Body of pancreas (tissue), 4 donors: ENCODE results near the gene PSME4. TPM values are rescaled to one million over a fixed set of nuclear protein-coding genes. Genes with fewer than 3 reads are reported as not detected.

ENCODE experiments used
- ATAC-seq: fragments of 150-250 bp; one replicate; pipeline ENCODE4 v1.9.1; 2016
- DNase-seq, 4 donors: peaks; one replicate each; pipeline ENCODE4 v3.0.0-alpha.2; 2019
- H3K27ac ChIP-seq, 4 donors: fragments of 200-600 bp; sonication (generic); 1 replicate in 3 of 4; 2 replicates in 1 of 4; pipeline versions ENCODE4 v1.5.1 to v1.6.1; 2016 to 2019; ENCODE audit warnings: mild to moderate bottlenecking in 1 of 4, mixed read lengths in 1 of 4, moderate library complexity in 1 of 4
- H3K27me3 ChIP-seq, 2 donors: fragments of 200-600 bp; sonication (generic); one replicate each; pipeline ENCODE4 v1.6.0; 2016; ENCODE audit warnings: mild to moderate bottlenecking in 1 of 2
- H3K36me3 ChIP-seq, 2 donors: fragments of 200-600 bp; sonication (generic); replicated peaks in 1 of 2; 2 replicates each; pipeline ENCODE4 v1.5.1; 2016; ENCODE audit warnings: low read depth in 2 of 2; ENCODE audit not compliant: insufficient read depth in 1 of 2
- H3K4me1 ChIP-seq: fragments of 200-600 bp; sonication (generic); one replicate; pipeline ENCODE4 v1.6.0; 2016
- H3K4me3 ChIP-seq, 2 donors: fragments of 200-600 bp; sonication (generic); 1 replicate in 1 of 2; 2 replicates in 1 of 2; pipeline ENCODE4 v1.5.1; 2016 to 2019
- H3K9me3 ChIP-seq, 3 donors: fragments of 200-600 bp; sonication (generic); 1 replicate in 2 of 3; 2 replicates in 1 of 3; pipeline ENCODE4 v1.5.1; 2016
- POLR2A ChIP-seq, 3 donors: fragments of 450-650 bp; IDR thresholded peaks; one replicate each; pipeline ENCODE4 v1.6.1; 2016; ENCODE audit warnings: antibody characterized with exemption in 3 of 3, mild to moderate bottlenecking in 2 of 3
- WGBS, 2 donors: methylation state at CpG; one replicate each; pipeline ENCODE4 v1.1.5; 2017; 5-methylcytosine and 5-hydroxymethylcytosine counted together
- intact Hi-C: fragments of 100-400 bp; cut with DNase I; formaldehyde crosslinking; loops from one replicate; pipeline ENCODE4 v1.15.1; 2023
- total RNA-seq, 2 donors: library from RNA; depleted of rRNA; stranded (reverse); fragments of >200 nt; gene quantifications; one replicate each; pipeline ENCODE4 v1.1.0, GENCODE V29; 2016
- TF ChIP-seq, protein P1 (sequence below), 7 experiments: fragments of 450-650 bp in 4 of 7; fragments of 200-600 bp in 3 of 7; sonication (generic) in 3 of 7; IDR thresholded peaks; one replicate each; pipeline ENCODE4 v1.5.1; 2016 to 2019; ENCODE audit warnings: antibody characterized with exemption in 7 of 7

PSME4 gene
- total RNA-seq, 2 donors from 2014 or later = 19.1 to 28.0 TPM

DNA sequence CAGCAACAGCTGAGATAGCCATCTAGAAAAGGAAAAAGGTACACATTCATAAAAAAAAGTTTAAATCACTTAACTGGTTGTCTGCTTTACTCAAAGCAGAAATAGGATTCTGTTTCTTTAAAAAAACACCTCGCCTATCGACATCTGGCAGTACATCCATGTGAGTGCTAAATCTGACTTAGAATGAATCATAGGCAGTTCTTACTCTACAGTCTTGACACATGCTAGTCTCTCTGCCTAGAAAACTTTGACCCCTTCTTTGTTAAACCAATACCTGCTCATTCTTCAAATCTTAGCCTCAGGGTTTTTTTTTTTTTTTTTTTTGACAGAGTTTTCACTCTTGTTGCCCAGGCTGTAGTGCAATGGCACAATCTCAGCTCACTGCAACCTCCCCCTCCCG, 73.9 kb downstream of the PSME4 start:
- H3K36me3 ChIP-seq = peaks cover 0 to 27% of the 10 kb centered on the region in 2 donors
- no peak for ATAC-seq

GRCh38 chr2:53886406-53887280, 84.2 kb downstream of the PSME4 start:
- ATAC-seq = no peak
- no peak for DNase-seq
- Histone ChIP-seq H3K36me3 (peaks cover 0 to 35% of the 10 kb centered on the region in 2 donors), H3K27ac (no peak overlapping the region), H3K4me3 (no peak overlapping the region), H3K4me1 (no peaks in the 10 kb centered on the region), H3K27me3 (no peaks in the 10 kb centered on the region), H3K9me3 (no peaks in the 10 kb centered on the region)
- intact Hi-C loops = no loop called here
- 87 to 92% methylated on average over 5 of the region's 5 CpGs for WGBS, 2 donors
- TF ChIP-seq POLR2A (IDR thresholded peaks at IDR 0.05) = no peak
- TF ChIP-seq, protein P1, sequence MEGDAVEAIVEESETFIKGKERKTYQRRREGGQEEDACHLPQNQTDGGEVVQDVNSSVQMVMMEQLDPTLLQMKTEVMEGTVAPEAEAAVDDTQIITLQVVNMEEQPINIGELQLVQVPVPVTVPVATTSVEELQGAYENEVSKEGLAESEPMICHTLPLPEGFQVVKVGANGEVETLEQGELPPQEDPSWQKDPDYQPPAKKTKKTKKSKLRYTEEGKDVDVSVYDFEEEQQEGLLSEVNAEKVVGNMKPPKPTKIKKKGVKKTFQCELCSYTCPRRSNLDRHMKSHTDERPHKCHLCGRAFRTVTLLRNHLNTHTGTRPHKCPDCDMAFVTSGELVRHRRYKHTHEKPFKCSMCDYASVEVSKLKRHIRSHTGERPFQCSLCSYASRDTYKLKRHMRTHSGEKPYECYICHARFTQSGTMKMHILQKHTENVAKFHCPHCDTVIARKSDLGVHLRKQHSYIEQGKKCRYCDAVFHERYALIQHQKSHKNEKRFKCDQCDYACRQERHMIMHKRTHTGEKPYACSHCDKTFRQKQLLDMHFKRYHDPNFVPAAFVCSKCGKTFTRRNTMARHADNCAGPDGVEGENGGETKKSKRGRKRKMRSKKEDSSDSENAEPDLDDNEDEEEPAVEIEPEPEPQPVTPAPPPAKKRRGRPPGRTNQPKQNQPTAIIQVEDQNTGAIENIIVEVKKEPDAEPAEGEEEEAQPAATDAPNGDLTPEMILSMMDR (IDR thresholded peaks at IDR 0.05) = no peak

More for the DNA sequence above, 73.9 kb downstream of the PSME4 start:
- no peak for DNase-seq
- WGBS, 2 donors = 62 to 64% methylated on average over 3 of the region's 3 CpGs
- no peak overlapping the region for H3K27ac ChIP-seq
- no peaks in the 10 kb centered on the region for H3K4me1 ChIP-seq
- no peak overlapping the region for H3K4me3 ChIP-seq
- intact Hi-C loops = no loop called here
- H3K27me3 ChIP-seq = no peaks in the 10 kb centered on the region
- no peaks in the 10 kb centered on the region for H3K9me3 ChIP-seq
- TF ChIP-seq POLR2A (IDR thresholded peaks at IDR 0.05) = no peak
- TF ChIP-seq, protein P1 (IDR thresholded peaks at IDR 0.05) = no peak

GRCh38 chr2:53884883-53885282, 85.9 kb downstream of the PSME4 start:
- intact Hi-C loops = no loop called here
- no peaks in the 10 kb centered on the region for H3K4me1 ChIP-seq
- ATAC-seq (no peak), DNase-seq (no peak)
- no peak overlapping the region for H3K4me3 ChIP-seq
- 92 to 96% methylated on average over 1 of the region's 1 CpG for whole genome bisulfite sequencing, 2 donors
- no peaks in the 10 kb centered on the region for H3K9me3 ChIP-seq
- no peak for TF ChIP-seq POLR2A (IDR thresholded peaks at IDR 0.05)
- TF ChIP-seq, protein P1 (IDR thresholded peaks at IDR 0.05) = no peak
- H3K36me3 ChIP-seq = peaks cover 0 to 27% of the 10 kb centered on the region in 2 donors
- no peak overlapping the region for H3K27ac ChIP-seq
- H3K27me3 ChIP-seq = no peaks in the 10 kb centered on the region

- ATAC-seq (no peak), DNase-seq (no peak)
- peaks cover 0 to 16% of the 10 kb centered on the region in 2 donors for H3K36me3 ChIP-seq
- intact Hi-C loops = no loop called here
- H3K4me3 ChIP-seq = no peak overlapping the region
- no peaks in the 10 kb centered on the region for H3K9me3 ChIP-seq
- H3K27ac ChIP-seq = no peak overlapping the region
- TF ChIP-seq, protein P1 (IDR thresholded peaks at IDR 0.05) = no peak
- TF ChIP-seq POLR2A (IDR thresholded peaks at IDR 0.05) = no peak
- H3K27me3 ChIP-seq = no peaks in the 10 kb centered on the region
- no peaks in the 10 kb centered on the region for H3K4me1 ChIP-seq
These were observed 88.8 kb downstream of the PSME4 start for GRCh38 chr2:53881986-53882385.

DNA sequence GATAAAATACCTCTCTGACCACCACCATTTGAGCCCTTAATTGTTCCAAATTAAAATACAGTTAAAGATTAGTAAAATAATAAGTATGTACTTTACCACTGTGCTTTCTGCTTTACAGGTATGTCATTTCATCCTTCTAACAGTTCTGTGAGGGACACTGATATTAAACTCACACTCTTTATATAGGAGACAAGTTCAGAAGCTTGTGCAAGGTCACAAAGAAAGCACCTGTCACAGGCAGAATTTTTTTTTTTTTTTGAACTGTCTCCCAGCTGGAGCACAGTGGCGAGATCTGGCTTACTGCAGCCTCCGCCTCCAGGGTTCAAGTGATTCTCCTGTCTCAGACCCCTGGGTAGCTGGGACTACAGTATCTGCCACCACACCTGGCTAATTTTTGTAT, 89.4 kb downstream of the PSME4 start:
- no peaks in the 10 kb centered on the region for H3K9me3 ChIP-seq
- H3K4me3 ChIP-seq = no peak overlapping the region
- 93 to 96% methylated on average over 2 of the region's 2 CpGs for WGBS, 2 donors
- ATAC-seq = no peak
- H3K27ac ChIP-seq = no peak overlapping the region
- H3K36me3 ChIP-seq = peaks cover 0 to 16% of the 10 kb centered on the region in 2 donors
- intact Hi-C loops = no loop called here
- DNase-seq = no peak
- TF ChIP-seq, protein P1 (IDR thresholded peaks at IDR 0.05) = no peak
- no peak for TF ChIP-seq POLR2A (IDR thresholded peaks at IDR 0.05)
- no peaks in the 10 kb centered on the region for H3K4me1 ChIP-seq
- H3K27me3 ChIP-seq = no peaks in the 10 kb centered on the region
